ENCODE results near the gene KLHL35.

DNA sequence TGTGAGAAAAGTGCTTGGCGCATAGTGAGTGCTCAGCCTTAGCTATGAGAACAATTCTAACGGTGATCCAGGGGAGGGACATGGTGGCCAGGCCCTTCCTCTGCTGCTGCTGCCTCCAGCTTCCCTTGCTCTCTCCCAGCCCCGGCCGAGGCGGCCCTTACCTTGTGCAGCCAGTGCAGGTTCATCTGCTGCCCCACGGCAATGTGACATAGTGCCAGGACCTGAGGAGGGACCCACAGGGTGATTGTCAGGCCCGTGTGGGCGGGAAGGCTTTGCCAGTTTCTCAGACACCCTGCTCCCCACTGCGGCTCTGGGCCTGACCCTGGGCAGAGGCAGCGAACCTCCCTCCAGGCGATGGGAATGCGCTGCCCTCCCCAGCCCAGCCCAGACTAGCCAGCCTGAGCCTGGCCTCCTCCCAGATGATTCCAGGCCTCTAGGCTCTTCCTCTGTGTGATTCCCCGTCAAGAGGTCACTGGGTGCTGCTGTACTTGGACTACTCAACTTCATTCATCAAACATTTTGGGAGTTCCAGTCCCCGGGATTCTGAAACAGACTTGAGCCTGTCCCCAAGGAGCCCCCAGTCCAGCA lies 23.7 kb upstream of the KLHL35 start:
- TF ChIP-seq EP300 (IDR thresholded peaks at IDR 0.05) = no peak
- TF ChIP-seq, protein P1, sequence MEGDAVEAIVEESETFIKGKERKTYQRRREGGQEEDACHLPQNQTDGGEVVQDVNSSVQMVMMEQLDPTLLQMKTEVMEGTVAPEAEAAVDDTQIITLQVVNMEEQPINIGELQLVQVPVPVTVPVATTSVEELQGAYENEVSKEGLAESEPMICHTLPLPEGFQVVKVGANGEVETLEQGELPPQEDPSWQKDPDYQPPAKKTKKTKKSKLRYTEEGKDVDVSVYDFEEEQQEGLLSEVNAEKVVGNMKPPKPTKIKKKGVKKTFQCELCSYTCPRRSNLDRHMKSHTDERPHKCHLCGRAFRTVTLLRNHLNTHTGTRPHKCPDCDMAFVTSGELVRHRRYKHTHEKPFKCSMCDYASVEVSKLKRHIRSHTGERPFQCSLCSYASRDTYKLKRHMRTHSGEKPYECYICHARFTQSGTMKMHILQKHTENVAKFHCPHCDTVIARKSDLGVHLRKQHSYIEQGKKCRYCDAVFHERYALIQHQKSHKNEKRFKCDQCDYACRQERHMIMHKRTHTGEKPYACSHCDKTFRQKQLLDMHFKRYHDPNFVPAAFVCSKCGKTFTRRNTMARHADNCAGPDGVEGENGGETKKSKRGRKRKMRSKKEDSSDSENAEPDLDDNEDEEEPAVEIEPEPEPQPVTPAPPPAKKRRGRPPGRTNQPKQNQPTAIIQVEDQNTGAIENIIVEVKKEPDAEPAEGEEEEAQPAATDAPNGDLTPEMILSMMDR (IDR thresholded peaks at IDR 0.05) = no peak
- TF ChIP-seq POLR2A (IDR thresholded peaks at IDR 0.05) = no peak
- no peak for TF ChIP-seq POLR2AphosphoS5 (IDR thresholded peaks at IDR 0.05)
